RCC 7860 (cell line): Measurements from ENCODE around the gene AEBP1.

ENCODE experiments used
- DNase-seq: peaks from one replicate; pipeline ENCODE4 v3.0.0-alpha.2; 2015; ENCODE audit warnings: low spot score
- FAIRE-seq: peaks from 2 replicates; lab custom pipeline; 2012; peaks lifted over from hg19 to GRCh38; lab: Jason Lieb, UNC

The AEBP1 gene

DNA sequence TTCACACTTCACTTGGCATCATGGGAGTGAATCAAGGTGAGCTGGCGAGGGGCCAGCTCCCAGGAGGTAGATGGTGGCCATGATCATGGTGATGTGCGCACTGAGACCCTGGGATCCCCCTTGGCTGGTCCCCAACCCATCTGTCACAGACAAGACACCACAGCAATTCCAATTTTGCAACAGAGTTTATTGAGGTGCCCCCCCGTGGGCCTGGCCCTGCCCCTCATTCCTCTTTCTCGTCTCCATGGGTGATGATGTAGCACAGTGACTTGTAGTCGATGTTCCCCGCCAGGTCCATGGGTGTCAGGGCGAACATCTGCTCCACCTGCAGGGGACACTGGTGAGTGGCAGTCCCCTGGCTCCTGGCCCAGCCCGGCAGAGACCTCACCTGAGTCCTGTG lies 34.6 kb downstream of the AEBP1 start:
- FAIRE-seq: no peak
- DNase-seq: no peak

DNA sequence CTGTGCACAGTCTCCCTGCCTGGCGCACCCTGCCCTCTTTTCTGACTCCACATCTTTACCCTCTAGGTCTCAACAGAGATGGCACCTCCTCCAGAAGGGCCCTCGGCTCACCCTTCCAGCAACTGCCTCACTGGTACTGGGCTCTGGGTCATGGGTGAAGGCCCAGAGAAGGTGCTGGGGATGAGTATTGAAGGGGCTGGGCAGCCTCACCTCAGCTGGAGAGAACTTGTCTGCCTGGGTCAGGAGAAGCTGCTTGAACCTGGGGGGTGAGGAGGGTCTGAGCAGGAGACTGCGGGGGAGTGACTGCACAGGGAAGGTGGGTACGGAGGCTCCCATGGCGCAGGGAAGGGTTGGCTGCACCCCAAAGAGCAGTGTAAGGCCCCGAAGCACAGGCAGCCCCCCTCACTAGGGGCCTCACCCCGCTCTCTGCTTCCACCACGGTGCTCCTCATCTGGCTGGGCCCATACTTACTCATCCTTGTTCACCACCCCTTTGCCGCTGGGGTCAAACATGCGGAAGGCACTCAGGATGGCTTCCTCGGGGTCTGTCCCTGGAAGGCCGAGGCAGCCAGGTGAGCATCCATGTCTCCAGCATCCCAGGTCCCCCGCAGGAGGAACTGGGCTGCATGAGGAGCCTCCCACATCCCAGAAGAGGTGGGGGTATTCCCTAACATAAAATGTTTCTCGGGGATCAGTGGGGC lies 35.3 kb downstream of the AEBP1 start:
- no peak for FAIRE-seq

DNA sequence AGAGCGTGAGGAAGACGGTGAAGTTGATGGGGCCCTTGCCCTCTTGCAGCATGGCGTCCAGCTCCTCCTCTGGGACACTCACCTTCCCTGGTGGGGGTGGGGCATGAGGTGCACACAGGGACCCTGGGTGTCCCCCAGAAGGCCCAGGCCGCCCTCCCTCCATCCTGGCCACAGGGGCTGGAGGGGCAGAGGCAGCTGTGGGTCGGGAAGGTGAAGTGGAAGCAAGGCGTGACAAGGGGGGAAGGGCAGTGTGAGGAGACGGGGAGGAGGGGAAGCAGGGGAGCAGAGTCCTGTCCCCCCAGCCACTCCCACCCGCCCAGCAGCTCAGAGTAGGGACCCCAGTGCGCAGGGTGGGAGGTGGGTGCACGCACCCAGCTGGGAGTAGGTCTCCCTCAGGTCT lies 36.2 kb downstream of the AEBP1 start:
- DNase-seq (no peak), FAIRE-seq (no peak)

More for the DNA sequence above, 35.3 kb downstream of the AEBP1 start:
- DNase-seq: no peak

DNA sequence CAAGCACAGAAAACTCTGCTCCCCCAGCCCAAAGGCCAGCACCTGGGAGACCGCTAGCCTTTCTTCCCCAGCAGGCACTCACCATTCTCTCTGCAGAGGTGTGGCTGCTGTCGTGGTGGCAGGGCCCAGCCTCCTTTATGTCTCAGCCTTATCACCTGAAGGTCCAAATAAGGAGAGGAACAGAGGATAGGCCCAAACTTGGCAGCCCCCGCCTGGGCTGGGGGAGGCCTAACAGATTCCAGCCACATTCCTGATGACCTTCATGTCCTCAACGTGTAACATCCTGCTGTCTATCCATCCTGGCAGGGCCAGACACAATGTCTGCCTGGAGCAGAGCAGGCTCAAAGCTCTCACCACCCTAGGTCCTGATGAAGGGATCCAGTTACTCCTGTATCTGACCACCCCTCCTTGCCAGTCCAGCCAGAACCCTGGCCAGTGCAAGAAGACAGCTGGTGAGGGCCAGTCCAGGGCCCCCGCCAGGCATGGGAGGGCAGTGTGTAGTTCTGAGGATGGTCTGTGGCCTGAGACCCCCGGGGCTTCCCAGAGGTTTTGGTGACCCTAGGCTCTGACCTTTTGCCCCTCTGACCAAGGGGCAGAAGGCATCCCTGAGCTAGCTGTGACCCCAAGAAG lies 37.2 kb downstream of the AEBP1 start, which contains the start of gene MYL7:
Gene MYL7 (minus strand): TSS at position 112 of the 630 bp plus-strand sequence. CDS start 27 bp downstream, at position 85.
- DNase-seq (no peak), FAIRE-seq (no peak)

DNA sequence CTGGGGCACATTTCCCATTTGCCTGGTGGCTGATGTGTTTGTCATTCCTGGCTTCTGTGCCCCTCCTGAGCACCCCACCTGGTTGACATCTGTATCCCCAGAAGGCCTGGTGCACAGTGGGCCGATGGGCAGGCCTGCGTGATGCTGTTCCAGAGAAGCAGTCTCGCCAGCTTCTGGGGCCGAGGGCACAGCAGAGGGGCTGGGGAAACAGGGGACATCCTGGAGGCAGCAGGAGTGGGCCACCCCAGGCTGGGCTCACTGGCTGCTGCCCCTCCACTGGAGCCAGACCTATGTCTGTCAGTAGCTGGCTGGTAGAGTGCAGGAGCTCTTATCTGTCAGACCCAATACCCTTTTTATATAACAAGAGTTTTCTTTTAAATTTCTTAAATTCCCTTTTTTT lies 37.9 kb downstream of the AEBP1 start:
- DNase-seq (no peak), FAIRE-seq (no peak)

DNA sequence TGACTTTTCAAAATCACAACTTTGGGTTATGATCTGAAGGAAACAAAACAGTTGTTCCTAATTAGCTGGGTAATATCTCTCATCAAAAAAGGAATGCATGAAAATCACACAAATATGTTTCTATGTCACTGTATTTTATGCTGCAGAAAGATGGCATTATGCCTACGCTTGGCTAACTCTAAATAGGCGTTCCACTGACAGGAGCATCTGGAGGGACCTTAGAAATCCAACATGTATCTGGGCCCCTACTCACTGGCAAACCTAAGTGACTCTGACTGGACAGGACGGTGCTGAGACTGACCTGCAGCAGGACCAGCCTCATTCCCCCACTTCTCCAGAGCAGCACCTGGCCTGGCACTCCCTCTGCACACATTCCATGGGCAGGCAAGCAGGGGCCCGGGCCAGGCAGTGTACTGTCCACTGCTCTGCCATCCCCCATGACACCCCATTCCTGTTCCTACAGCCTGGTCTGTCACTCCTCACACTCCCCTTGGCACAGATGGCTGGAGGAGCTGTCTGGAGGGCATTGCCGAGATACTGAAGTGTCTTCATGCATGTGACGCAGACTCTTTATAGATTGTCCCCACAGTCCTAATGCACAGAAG lies 39.6 kb downstream of the AEBP1 start:
- FAIRE-seq: no peak

DNA sequence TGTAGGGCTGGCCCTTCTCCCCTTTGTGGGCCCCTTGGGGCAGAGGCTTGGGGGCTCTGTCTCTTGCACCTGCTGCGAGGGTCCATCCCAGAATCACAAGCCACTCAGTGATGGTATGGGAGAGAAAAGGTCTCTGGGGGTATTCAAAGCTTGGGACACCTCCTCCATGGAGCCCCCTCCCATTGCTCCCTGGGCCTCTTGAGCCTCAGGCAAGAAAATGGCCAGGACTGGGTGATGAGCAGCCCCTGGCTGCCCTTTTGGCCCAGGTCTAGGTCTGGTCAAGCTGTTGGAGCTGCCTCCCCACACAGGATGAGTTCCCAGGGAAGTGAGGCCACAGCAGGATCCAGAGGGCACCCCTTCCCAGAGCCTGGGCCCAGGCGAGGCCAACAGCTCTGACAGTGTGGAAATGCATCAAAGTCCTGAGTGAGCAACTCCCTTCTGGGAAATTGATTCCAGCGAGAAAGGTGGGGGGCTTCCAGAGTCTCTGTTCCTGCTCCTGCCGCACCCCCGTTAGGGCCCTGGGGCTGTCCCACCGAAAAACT lies 40.4 kb downstream of the AEBP1 start:
- DNase-seq: no peak
- FAIRE-seq: no peak

More for the DNA sequence above, 39.6 kb downstream of the AEBP1 start:
- no peak for DNase-seq

DNA sequence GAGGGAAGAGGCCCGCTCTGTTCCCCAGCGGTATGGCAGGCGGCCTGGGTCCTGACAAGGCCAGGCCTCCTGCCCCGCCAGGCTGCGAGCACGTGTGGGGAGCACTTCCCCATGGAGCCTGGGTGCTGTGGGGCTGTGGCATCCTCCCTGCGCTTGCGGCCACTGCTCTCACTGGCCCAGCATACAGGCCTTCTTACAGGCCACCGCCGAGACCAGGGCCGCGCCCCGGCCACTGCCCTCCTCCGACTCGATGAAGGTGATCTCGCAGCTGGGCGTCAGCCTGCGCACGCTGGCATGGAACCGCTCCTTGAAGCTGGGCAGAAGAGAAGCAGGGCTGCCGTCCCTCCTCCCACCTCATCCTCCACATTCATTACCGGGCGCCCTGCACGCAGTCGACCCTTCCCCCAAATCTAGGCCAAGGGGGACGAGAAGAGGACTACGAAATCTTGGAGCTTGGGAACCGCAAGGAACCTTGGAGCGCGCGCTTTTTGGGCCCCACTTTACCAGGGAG lies 40.9 kb downstream of the AEBP1 start:
- DNase-seq: no peak
- no peak for FAIRE-seq

DNA sequence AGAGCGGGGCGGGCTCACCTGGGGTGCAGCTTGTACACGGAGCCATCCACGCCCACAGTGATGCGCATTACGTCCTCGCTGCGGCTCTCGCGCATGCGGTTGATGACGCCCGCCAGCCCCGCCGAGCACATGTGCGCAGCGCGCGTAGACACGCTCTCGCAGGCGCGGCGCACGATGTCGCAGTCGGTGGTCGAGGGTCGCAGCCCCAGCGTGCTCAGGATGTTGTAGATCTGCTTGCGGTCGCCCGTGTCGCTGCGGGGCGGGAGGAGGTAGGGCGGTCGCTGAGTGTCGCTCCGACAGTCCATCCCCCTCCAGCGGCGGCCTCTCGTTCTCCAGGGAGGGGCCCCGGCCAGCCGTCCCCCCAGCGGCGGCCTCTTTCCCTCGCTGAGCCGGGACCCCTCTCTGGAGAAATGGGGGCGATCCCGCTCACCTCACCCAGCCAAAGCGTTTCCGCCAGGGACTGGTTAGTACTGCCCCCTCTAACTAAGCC lies 41.4 kb downstream of the AEBP1 start:
- DNase-seq (no peak), FAIRE-seq (no peak)

DNA sequence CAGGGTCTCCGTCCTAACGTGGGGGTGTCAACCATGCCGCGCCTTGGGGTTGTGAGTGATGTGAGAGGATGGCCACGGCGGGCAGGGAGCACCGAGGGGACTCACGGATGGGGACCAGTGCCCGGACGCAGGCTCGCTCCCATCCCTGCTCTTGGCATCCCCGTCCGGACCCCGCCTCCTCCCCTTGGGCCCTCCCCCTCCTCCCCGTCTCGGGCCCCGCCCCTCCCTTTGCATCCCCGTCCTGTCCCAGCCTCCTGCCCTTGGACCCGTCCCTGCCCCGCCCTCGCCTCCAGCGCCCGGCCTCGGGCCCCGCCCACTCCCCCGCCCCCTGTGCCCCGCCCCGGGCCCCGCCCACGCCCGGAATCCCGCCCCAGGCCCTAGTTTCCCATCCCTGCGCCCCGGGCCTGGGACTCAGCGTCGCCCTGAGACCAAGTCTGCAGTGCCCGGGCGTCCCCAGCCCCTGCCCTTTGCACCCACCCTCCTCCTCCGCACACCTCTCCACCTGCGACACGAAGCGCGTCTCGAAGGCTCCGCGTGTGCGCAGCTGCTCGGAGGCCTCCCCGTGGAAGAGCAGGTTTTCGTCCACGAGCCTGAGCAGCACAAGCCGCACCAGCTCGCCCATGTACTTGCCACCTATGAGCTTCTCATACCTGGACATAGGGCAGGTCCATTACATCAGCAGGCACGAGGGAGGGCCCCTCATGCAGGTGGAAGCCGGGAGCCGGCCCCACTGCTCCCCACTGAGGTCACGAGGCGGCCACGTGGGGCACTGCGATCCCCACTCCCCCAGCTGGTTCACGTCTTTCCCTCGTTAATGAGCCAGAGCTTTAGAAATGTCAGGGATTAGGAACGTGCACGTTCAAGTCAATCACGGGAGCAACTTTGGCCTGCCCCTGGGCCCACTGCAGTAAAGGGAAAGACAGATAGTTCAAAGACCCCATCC lies 42.1 kb downstream of the AEBP1 start:
- DNase-seq (no peak), FAIRE-seq (no peak)

DNA sequence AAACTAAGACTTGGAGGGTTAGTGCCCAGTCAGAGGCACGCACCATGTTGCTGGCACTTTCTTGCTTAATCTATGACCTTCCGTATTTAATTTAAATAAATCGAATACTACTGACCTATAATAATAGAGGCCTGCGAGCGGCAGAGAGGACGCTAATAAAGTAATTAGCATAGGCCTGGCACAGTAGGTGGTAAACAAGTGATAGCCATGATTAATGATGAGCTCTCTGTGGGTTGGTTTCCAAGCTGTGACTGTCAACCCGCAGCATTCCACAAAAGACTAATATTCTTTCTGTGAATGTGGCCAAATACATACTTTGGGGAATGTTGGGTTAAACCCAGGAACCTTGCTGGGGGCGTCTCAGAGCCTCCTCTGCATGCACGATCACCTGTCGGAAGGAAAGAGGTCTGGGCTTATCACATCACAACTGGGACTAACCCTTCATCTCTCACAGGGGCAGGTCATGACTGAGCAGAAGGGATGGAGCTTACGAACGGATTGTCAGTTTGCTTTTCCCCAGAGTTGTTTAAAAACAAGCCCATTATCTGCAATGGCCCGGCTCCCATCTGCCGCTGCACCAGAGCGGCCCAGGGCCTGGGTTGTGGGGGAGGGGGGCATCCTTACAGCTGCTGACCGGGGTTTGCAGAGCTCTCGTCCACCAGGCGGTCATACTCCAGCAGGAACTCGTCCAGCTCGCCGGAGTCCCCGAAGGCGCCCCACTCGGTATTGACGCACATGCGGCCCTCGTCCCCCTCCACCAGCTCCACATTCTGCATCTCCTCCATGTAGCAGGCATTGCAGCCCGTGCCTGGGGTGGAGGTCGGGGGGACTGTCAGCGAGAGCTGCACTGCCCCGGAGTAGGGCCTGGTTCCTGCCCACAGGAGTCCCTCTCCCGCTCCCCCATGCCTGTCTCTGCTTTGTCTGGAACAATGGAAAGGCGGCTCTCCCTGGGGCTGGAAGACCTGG lies 43.2 kb downstream of the AEBP1 start:
- DNase-seq: no peak
- FAIRE-seq: no peak

DNA sequence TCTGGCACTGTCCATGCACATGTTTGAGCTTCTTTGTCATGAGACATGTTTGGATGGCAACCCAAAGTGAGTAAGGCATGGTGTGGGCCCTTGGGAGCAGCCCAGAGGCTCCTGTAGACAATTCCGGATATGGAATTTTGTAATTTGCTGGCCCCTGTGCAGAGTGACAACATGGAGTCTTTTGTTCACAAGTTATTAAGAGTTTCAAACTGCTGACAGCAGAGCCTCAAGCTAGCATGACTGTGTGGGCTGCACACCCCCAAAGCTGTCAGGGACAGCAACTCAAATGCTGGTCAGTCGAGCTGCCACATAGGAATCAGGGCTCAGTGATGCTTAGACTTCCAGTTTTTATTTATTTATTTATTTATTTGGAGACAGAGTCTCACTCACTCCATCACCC lies 44.0 kb downstream of the AEBP1 start:
- FAIRE-seq: no peak

DNA sequence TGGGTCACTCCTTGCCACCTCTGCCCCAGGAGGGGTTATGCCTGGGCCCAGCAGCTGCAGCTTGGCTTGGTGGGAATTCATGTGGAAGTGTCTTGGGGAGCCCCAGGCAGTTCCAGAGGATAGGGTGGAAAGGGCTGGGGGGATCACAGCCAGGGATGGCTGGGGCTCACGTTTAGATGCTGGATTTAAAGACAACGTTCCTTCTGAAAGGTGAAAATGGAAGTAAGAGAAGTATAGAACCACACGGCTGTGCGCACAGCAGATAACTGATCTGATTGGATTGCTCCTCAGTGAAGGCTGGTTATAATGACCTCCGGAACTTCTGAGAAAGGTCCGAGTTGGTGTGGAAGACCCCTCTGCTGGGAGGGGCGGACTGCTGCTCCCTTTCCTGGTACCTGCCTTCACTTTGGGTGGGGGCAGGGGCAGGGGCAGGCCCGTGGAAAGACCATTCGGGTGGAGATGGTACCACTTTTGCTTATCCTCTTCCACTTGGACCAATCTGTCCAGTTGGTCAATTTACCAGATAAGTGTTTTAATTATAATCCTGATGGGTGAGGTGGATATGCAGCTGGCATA lies 44.9 kb downstream of the AEBP1 start:
- DNase-seq (no peak), FAIRE-seq (no peak)

More for the DNA sequence above, 44.0 kb downstream of the AEBP1 start:
- DNase-seq: no peak

DNA sequence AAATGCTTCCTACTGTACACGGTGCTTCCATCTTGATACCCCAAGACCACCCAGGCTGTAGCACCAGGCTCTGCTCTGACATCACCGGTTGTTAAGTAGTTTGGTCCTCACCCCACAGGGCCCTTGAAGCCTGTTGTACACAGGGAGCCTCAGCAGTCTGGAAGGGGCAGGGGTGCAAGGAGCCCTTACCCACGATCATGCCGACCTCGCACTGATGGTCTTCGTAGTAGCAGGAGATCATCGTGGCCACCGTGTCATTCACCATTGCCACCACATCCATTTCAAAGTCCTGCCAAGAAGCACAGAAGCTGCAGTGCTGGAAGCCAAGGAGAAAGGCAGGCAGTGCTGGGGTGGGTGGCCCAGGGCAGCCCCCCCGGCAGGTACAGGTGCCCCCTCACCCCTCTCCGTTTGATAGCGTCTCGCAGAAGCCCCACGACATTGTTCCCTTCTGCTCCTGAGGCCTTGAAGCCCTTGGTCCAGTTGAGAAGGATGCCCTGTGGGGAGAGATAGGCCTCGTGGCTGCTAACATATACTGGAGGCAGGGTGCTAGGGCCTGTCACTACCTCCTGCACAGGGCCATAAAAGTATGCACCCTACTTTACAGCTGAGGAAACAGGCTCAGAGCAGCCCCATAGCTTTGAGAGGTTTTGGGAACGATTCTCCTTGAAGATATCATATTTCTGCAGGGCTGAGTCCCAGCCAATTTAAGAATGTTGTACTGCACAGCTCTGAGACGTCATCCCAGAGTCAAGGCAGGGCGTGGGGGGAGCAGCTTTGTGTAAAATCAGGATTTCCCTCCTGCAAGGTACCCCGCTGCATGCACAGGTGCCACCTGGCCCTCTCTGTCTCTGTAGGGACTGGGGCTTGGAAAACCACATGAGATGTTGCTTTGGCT lies 45.7 kb downstream of the AEBP1 start:
- FAIRE-seq (no peak), DNase-seq (no peak)

DNA sequence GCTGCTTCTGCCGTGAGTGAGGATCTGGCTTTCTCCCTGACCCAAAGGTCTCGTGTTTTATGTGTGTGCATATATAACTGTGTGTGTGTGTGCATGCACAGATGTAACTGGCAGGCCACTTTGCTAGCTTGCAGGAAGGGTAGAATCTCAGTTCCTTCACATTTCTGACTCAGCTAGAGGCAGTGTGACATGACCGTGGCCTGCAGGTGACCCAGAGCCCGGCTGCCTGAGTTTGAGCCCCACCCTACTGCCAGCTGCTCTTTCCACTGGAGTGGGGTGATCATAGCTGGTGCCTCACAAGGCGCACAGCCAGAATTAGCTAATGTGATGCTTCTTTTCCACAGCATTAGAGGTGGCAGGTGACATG lies 46.3 kb downstream of the AEBP1 start:
- DNase-seq: no peak
- FAIRE-seq: no peak

DNA sequence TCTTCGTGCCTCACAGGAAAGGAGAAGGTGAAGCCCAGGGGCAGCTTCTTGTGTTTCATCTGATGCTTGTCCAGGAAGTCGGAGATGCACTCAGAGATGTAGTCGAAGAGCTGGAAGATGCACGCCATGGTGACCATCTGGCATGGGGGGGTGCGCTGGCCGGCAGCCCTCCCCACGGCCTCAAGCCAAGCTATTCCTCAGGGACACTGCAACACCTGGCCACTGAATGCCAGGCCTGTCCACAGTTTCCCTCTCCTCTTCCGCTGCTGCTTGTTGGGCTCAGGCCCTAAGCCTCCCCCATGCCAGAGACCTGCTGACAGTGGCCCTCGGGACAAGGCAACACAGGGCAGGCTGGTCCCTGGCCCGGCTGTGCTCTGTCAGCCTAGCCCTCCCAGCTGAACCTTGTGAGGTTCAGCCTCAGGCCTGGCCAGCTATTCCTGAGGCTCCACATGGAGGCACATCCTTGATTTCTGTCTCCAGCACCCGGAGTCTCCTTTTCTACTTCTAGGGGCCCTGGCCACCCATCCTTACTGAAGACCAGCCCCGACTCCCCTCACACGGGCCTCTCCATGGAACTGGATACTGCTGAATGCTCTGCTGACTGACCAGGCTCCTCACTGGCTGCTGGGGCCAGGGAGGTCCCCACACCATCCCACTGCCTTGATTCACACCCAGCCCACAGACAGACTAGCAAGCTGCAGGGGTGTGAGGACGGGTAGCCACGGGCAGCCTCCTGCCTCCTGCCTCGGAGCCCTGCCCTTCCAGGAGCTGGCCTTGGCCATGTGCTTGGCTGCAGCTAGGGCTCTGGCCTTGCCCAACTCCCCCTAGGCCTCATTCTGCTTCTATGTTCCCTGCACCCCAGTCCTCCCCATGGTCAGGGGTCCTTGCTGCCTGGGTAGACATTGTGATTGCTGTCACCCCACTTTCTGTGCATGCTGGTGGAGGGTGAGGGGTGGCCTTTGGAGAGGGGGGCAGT lies 47.1 kb downstream of the AEBP1 start:
- FAIRE-seq (no peak), DNase-seq (no peak)

DNA sequence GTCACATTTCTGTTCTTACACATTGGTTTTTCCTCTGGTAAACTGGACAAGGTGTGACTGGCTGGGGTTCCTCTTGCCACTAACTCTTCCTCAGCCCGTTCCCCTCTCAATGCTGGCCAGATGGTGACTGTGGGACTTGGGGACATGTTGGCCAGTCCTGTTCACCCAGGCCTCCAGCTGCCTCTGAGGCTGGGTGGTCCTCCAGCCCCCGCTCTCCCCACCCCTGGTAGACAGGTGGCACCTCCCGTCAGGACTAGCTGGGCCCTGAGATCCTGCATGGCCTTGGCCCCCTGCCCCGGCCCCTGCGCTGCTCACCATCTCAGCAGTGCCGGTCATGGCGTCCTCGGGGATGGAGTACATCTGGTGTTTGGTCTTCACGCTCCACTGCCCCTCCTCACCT lies 47.8 kb downstream of the AEBP1 start:
- no peak for FAIRE-seq

More for the DNA sequence above, 47.8 kb downstream of the AEBP1 start:
- DNase-seq: no peak
